Measurements from ENCODE around the gene BAIAP2.
A peak's percentile ranks its signal among the peaks of the same experiment; 100 is the strongest.
"Not testable (repeated sequence)": the region's sequence is repeated elsewhere in the genome, so short reads cannot be mapped to it uniquely, and the experiment has no call there.

The BAIAP2 gene

GRCh38 chr17:81150377-81151077, 115.6 kb downstream of the BAIAP2 start:
- H3K36me3 ChIP-seq: no peaks in the 10 kb centered on the region
- peak overlapping the region; percentile 60 to 97 (median 87) for H3K4me2 ChIP-seq
- H3K9ac ChIP-seq: peak overlapping the region; percentile 14 to 71 (median 41); a peak in 13 of 22 replicates
- peak overlapping the region; percentile 15 to 82 (median 60); a peak in 19 of 22 replicates for H3K27ac ChIP-seq
- peaks cover 64 to 89% (median 78%) of the 10 kb centered on the region in 10 experiments for H3K4me1 ChIP-seq
- TF ChIP-seq Cebpa-rat (IDR thresholded peaks at IDR 0.05): peak in 5 of 11 experiments; percentile 13 to 66 (median 50); a peak in 4 of 22 replicates
- no peaks in the 10 kb centered on the region for H4K20me1 ChIP-seq
- peaks cover 0 to 7% (median 0%) of the 10 kb centered on the region in 11 experiments; a peak in 1 of 22 replicates for H3K27me3 ChIP-seq
- H3K4me3 ChIP-seq: peak overlapping the region in 3 of 10 experiments; percentile 4 to 47 (median 39); a peak in 4 of 20 replicates
- H3K9me3 ChIP-seq (replicated peaks in 1 of 11): no peaks in the 10 kb centered on the region

- Histone ChIP-seq H3K9ac (peak overlapping the region in 2 of 11 experiments; percentile 46 to 64; a peak in 3 of 22 replicates), H3K4me2 (peak overlapping the region in 10 of 11 experiments; percentile 33 to 97 (median 66); a peak in 18 of 22 replicates), H3K27ac (peak overlapping the region; percentile 37 to 85 (median 62); a peak in 16 of 22 replicates), H3K27me3 (peaks cover 0 to 7% (median 0%) of the 10 kb centered on the region in 11 experiments; a peak in 1 of 22 replicates), H3K9me3 (replicated peaks in 1 of 11) (no peaks in the 10 kb centered on the region), H4K20me1 (no peaks in the 10 kb centered on the region), H3K36me3 (no peaks in the 10 kb centered on the region), H3K4me3 (no peak overlapping the region), H3K4me1 (peaks cover 58 to 85% (median 70%) of the 10 kb centered on the region in 10 experiments)
- TF ChIP-seq Cebpa-rat (IDR thresholded peaks at IDR 0.05): no peak
Observed at GRCh38 chr17:81151278-81151677, 116.3 kb downstream of the BAIAP2 start.

GRCh38 chr17:81152288-81152828, 117.4 kb downstream of the BAIAP2 start:
- Histone ChIP-seq H3K4me3 (no peak overlapping the region), H3K4me1 (peaks cover 56 to 90% (median 65%) of the 10 kb centered on the region in 10 experiments), H3K4me2 (peak overlapping the region; percentile 33 to 97 (median 59)), H3K36me3 (no peaks in the 10 kb centered on the region), H3K27ac (peak overlapping the region in 10 of 11 experiments; percentile 21 to 85 (median 64); a peak in 16 of 22 replicates), H3K9me3 (replicated peaks in 1 of 11) (no peaks in the 10 kb centered on the region), H3K27me3 (peaks cover 0 to 7% (median 0%) of the 10 kb centered on the region in 11 experiments; a peak in 1 of 22 replicates), H4K20me1 (no peaks in the 10 kb centered on the region), H3K9ac (peak overlapping the region in 4 of 11 experiments; percentile 46 to 66 (median 62); a peak in 5 of 22 replicates)
- no peak for TF ChIP-seq Cebpa-rat (IDR thresholded peaks at IDR 0.05)

GRCh38 chr17:81153340-81153803, 118.4 kb downstream of the BAIAP2 start:
- Histone ChIP-seq H3K4me2 (peak overlapping the region; percentile 33 to 97 (median 59)), H3K9ac (peak overlapping the region in 4 of 11 experiments; percentile 22 to 66 (median 62); a peak in 6 of 22 replicates), H3K27ac (peak overlapping the region in 9 of 11 experiments; percentile 8 to 85 (median 70); a peak in 12 of 22 replicates), H3K9me3 (replicated peaks in 1 of 11) (no peaks in the 10 kb centered on the region), H4K20me1 (no peaks in the 10 kb centered on the region), H3K36me3 (no peaks in the 10 kb centered on the region), H3K27me3 (peaks cover 0 to 7% (median 0%) of the 10 kb centered on the region in 11 experiments; a peak in 1 of 22 replicates), H3K4me1 (peaks cover 52 to 91% (median 61%) of the 10 kb centered on the region in 10 experiments), H3K4me3 (no peak overlapping the region)
- TF ChIP-seq Cebpa-rat (IDR thresholded peaks at IDR 0.05): no peak

- H3K9me3 ChIP-seq (replicated peaks in 1 of 11); H4K20me1 ChIP-seq; H3K27me3 ChIP-seq; H3K36me3 ChIP-seq; H3K4me3 ChIP-seq: not testable (repeated sequence)
- H3K9ac ChIP-seq: peak overlapping the region in 3 of 11 experiments; percentile 51 to 64 (median 52); a peak in 4 of 22 replicates
- peak overlapping the region; percentile 33 to 97 (median 53); a peak in 20 of 22 replicates for H3K4me2 ChIP-seq
- H3K4me1 ChIP-seq: peaks cover 46 to 91% (median 55%) of the 10 kb centered on the region in 10 experiments
- peak overlapping the region in 4 of 11 experiments; percentile 54 to 85 (median 76); a peak in 7 of 22 replicates for H3K27ac ChIP-seq
Observed at GRCh38 chr17:81154016-81154415, 119.1 kb downstream of the BAIAP2 start.

- H3K4me2 ChIP-seq: peak overlapping the region in 3 of 11 experiments; percentile 65 to 89 (median 87); a peak in 6 of 22 replicates
- H4K20me1 ChIP-seq: peaks cover 0 to 6% (median 0%) of the 10 kb centered on the region in 11 experiments; a peak in 1 of 22 replicates
- TF ChIP-seq Cebpa-rat (IDR thresholded peaks at IDR 0.05): no peak
- peaks cover 40 to 91% (median 50%) of the 10 kb centered on the region in 10 experiments for H3K4me1 ChIP-seq
- H3K36me3 ChIP-seq: no peaks in the 10 kb centered on the region
- no peak overlapping the region for H3K4me3 ChIP-seq
- peaks cover 0 to 12% (median 3%) of the 10 kb centered on the region in 11 experiments; a peak in 9 of 22 replicates for H3K27me3 ChIP-seq
- no peaks in the 10 kb centered on the region for H3K9me3 ChIP-seq (replicated peaks in 1 of 11)
- H3K27ac ChIP-seq: peak overlapping the region in 1 of 11 experiments; percentile 85; a peak in 2 of 22 replicates
- no peak overlapping the region for H3K9ac ChIP-seq
Observed at GRCh38 chr17:81154961-81155360, 120.0 kb downstream of the BAIAP2 start.

- H3K4me2 ChIP-seq: peak overlapping the region in 3 of 11 experiments; percentile 91 to 95 (median 92); a peak in 4 of 22 replicates
- H4K20me1 ChIP-seq: peaks cover 0 to 20% (median 0%) of the 10 kb centered on the region in 11 experiments; a peak in 3 of 22 replicates
Observed at GRCh38 chr17:81156866-81157805, 122.2 kb downstream of the BAIAP2 start.

More at GRCh38 chr17:81156866-81157805, 122.2 kb downstream of the BAIAP2 start:
- no peak overlapping the region for H3K4me3 ChIP-seq
- peak overlapping the region in 1 of 11 experiments; percentile 26; a peak in 1 of 22 replicates for H3K9ac ChIP-seq
- H3K27ac ChIP-seq: no peak overlapping the region
- H3K27me3 ChIP-seq: peaks cover 12 to 28% (median 19%) of the 10 kb centered on the region in 11 experiments
- H3K9me3 ChIP-seq (replicated peaks in 1 of 11): no peaks in the 10 kb centered on the region
- H3K4me1 ChIP-seq: peaks cover 43 to 82% (median 51%) of the 10 kb centered on the region in 10 experiments
- no peak for TF ChIP-seq Cebpa-rat (IDR thresholded peaks at IDR 0.05)
- H3K36me3 ChIP-seq: no peaks in the 10 kb centered on the region
